Astrocyte (in vitro differentiated cells and primary cell): ENCODE measurements around the gene GDI2.

Experiments
- EZH2 ChIP-seq: IDR thresholded peaks from 2 replicates; pipeline ENCODE4 v1.6.1; 2012; ENCODE audit warnings: mild to moderate bottlenecking, low read length, inconsistent platforms; ENCODE audit not compliant: insufficient read depth
- TF ChIP-seq, protein P1 (sequence below): IDR thresholded peaks from 2 replicates; pipeline ENCODE4 v1.5.1; 2011; ENCODE audit warnings: low read depth, mild to moderate bottlenecking, inconsistent platforms, low read length, moderate library complexity; ENCODE audit not compliant: insufficient read depth

DNA sequence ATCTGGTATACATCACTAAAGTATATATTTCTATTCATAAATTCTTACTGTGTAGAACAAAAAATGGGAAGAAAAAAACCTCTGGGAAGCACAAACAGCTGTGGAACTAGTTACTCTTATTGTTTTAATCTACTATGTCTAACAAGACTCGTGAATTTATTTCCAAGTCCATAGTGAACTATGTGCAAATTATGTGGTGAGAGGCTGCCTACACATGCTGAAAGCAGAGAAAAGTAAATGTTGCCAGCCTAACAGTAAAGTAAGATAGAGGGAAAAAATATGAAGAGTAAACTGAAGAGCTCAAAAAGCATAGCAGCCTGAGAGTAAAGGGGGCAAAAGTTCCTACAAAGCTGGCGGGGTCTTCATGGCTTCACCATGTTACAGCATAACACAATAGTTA is 3.0 kb downstream of the GDI2 start:
- TF ChIP-seq, protein P1, sequence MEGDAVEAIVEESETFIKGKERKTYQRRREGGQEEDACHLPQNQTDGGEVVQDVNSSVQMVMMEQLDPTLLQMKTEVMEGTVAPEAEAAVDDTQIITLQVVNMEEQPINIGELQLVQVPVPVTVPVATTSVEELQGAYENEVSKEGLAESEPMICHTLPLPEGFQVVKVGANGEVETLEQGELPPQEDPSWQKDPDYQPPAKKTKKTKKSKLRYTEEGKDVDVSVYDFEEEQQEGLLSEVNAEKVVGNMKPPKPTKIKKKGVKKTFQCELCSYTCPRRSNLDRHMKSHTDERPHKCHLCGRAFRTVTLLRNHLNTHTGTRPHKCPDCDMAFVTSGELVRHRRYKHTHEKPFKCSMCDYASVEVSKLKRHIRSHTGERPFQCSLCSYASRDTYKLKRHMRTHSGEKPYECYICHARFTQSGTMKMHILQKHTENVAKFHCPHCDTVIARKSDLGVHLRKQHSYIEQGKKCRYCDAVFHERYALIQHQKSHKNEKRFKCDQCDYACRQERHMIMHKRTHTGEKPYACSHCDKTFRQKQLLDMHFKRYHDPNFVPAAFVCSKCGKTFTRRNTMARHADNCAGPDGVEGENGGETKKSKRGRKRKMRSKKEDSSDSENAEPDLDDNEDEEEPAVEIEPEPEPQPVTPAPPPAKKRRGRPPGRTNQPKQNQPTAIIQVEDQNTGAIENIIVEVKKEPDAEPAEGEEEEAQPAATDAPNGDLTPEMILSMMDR, result no peak
- TF ChIP-seq EZH2, result no peak
